ENCODE data around the gene PTPRG. TPM values are rescaled to one million over a fixed set of nuclear protein-coding genes. Genes with fewer than 3 reads are reported as not detected.
A peak's percentile ranks its signal among the peaks of the same experiment; 100 is the strongest.

Gene PTPRG
- polyA plus RNA-seq, 3 donors: not detected

DNA sequence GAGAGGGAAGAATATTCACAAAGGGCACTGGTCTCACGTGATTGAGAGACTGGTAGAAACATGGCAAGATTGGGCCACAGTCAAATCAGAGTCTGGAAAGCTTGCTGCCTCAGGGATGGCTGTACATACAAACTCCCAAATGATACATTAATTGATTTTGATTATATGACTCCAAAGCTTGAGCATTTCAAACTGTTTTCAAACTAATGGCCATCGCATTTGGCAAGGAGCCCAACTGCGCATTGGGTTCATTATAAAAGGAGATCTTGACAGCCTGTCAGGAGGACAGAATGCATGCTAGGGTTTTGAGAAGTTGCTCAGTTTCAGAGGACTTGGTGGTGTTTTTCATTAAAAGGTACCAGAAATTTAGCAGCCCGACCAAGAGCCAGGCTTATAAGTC, 117.7 kb downstream of the PTPRG start:
- Mint-ChIP-seq H3K4me3 (no peak overlapping the region), H3K27me3 (ENCODE audit: low read depth in 3 of 3) (peaks cover 0 to 2% (median 0%) of the 10 kb centered on the region in 3 donors), H3K27ac (no peak overlapping the region), H3K9me3 (peaks cover 2 to 10% (median 7%) of the 10 kb centered on the region in 7 donors), H3K4me1 (no peaks in the 10 kb centered on the region), H3K36me3 (no peaks in the 10 kb centered on the region)
- intact Hi-C loops (cut with micrococcal nuclease): no loop called here
- H3K79me2 ChIP-seq (ENCODE audit: insufficient read depth, low read length): no peaks in the 10 kb centered on the region
- H3K9me3 ChIP-seq (replicated peaks in 1 of 2; ENCODE audit: control insufficient read depth in 1 of 2, insufficient read depth in 1 of 2, low read length in 2 of 2): peaks cover 8 to 10% of the 10 kb centered on the region in 2 donors
- no peaks in the 10 kb centered on the region for H3K27me3 ChIP-seq (ENCODE audit: control insufficient read depth in 2 of 2, insufficient read depth in 2 of 2, low read length in 2 of 2)
- no peaks in the 10 kb centered on the region for H3K36me3 ChIP-seq (replicated peaks in 1 of 2; ENCODE audit: control insufficient read depth in 1 of 2, insufficient read depth in 2 of 2, low read length in 2 of 2)
- no peak for DNase-seq
- TF ChIP-seq, protein P1, sequence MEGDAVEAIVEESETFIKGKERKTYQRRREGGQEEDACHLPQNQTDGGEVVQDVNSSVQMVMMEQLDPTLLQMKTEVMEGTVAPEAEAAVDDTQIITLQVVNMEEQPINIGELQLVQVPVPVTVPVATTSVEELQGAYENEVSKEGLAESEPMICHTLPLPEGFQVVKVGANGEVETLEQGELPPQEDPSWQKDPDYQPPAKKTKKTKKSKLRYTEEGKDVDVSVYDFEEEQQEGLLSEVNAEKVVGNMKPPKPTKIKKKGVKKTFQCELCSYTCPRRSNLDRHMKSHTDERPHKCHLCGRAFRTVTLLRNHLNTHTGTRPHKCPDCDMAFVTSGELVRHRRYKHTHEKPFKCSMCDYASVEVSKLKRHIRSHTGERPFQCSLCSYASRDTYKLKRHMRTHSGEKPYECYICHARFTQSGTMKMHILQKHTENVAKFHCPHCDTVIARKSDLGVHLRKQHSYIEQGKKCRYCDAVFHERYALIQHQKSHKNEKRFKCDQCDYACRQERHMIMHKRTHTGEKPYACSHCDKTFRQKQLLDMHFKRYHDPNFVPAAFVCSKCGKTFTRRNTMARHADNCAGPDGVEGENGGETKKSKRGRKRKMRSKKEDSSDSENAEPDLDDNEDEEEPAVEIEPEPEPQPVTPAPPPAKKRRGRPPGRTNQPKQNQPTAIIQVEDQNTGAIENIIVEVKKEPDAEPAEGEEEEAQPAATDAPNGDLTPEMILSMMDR (IDR thresholded peaks at IDR 0.05): no peak
- no peak overlapping the region for H3K4me3 ChIP-seq (replicated peaks in 1 of 3; ENCODE audit: low read depth in 2 of 3, low read length in 3 of 3)
- H2AFZ ChIP-seq (ENCODE audit: insufficient read depth, low read depth, low read length, poor library complexity, severe bottlenecking): no peak overlapping the region
- no peak overlapping the region for H3K9ac ChIP-seq (ENCODE audit: insufficient read depth, low read length, poor library complexity, severe bottlenecking)
- H4K20me1 ChIP-seq (ENCODE audit: insufficient read depth, low read length): no peaks in the 10 kb centered on the region
- H3K4me1 ChIP-seq (ENCODE audit: control insufficient read depth in 1 of 2, insufficient read depth in 2 of 2, low read length in 2 of 2): no peaks in the 10 kb centered on the region
- H3K4me2 ChIP-seq (replicated peaks; ENCODE audit: extremely low read depth, low read length, poor library complexity, severe bottlenecking): no peak overlapping the region
- WGBS (ENCODE audit: insufficient coverage): 95% methylated on average over 3 of the region's 4 CpGs
- no peak overlapping the region for H3K27ac ChIP-seq (ENCODE audit: low read depth in 1 of 2, low read length in 2 of 2)

DNA sequence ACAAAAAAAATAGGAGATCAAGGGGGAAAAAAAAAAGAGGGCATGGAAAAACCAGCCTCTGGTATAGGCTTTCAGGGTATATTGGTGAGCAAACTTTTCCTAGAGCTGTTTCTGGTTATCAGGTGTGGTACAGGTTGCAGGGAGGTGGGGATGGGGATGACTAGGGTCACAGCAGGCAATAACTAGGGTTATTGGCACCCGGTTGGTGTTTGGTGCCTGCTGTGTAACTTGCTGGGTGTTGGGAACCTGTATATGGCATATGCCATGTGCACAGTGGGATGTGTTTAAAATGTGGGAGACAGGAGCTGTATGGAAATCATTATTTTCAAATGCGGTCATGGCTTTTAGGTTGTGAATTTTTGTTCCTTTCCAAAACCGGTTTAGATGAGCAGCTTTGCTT, 119.2 kb downstream of the PTPRG start:
- no peaks in the 10 kb centered on the region for H3K4me1 ChIP-seq (ENCODE audit: control insufficient read depth in 1 of 2, insufficient read depth in 2 of 2, low read length in 2 of 2)
- Mint-ChIP-seq H3K4me3 (no peak overlapping the region), H3K4me1 (no peaks in the 10 kb centered on the region), H3K27ac (peak overlapping the region in 1 of 7 donors; percentile 15), H3K36me3 (no peaks in the 10 kb centered on the region), H3K9me3 (peaks cover 2 to 11% (median 7%) of the 10 kb centered on the region in 7 donors), H3K27me3 (ENCODE audit: low read depth in 3 of 3) (peaks cover 0 to 2% (median 0%) of the 10 kb centered on the region in 3 donors)
- intact Hi-C loops (cut with micrococcal nuclease): no loop called here
- no peaks in the 10 kb centered on the region for H3K27me3 ChIP-seq (ENCODE audit: control insufficient read depth in 2 of 2, insufficient read depth in 2 of 2, low read length in 2 of 2)
- H3K27ac ChIP-seq (ENCODE audit: low read depth in 1 of 2, low read length in 2 of 2): no peak overlapping the region
- H2AFZ ChIP-seq (ENCODE audit: insufficient read depth, low read depth, low read length, poor library complexity, severe bottlenecking): no peak overlapping the region
- no peaks in the 10 kb centered on the region for H3K79me2 ChIP-seq (ENCODE audit: insufficient read depth, low read length)
- H3K4me2 ChIP-seq (replicated peaks; ENCODE audit: extremely low read depth, low read length, poor library complexity, severe bottlenecking): no peak overlapping the region
- no peak overlapping the region for H3K9ac ChIP-seq (ENCODE audit: insufficient read depth, low read length, poor library complexity, severe bottlenecking)
- no peak overlapping the region for H3K4me3 ChIP-seq (replicated peaks in 1 of 3; ENCODE audit: low read depth in 2 of 3, low read length in 3 of 3)
- H3K9me3 ChIP-seq (replicated peaks in 1 of 2; ENCODE audit: control insufficient read depth in 1 of 2, insufficient read depth in 1 of 2, low read length in 2 of 2): peaks cover 8 to 10% of the 10 kb centered on the region in 2 donors
- TF ChIP-seq, protein P1 (IDR thresholded peaks at IDR 0.05): no peak
- no peaks in the 10 kb centered on the region for H4K20me1 ChIP-seq (ENCODE audit: insufficient read depth, low read length)
- 67% methylated on average over 1 of the region's 3 CpGs for WGBS (ENCODE audit: insufficient coverage)
- no peaks in the 10 kb centered on the region for H3K36me3 ChIP-seq (replicated peaks in 1 of 2; ENCODE audit: control insufficient read depth in 1 of 2, insufficient read depth in 2 of 2, low read length in 2 of 2)
- DNase-seq: no peak
